HG03103 (cell line): Measurements from ENCODE around the gene STPG2.

Experiments used
- ATAC-seq: cut with Tn5 transposase; IDR thresholded peaks from one replicate; pipeline ENCODE4 v1.9.1; 2021; ENCODE audit warnings: low read depth; ENCODE audit not compliant: unreplicated experiment

Gene STPG2

DNA sequence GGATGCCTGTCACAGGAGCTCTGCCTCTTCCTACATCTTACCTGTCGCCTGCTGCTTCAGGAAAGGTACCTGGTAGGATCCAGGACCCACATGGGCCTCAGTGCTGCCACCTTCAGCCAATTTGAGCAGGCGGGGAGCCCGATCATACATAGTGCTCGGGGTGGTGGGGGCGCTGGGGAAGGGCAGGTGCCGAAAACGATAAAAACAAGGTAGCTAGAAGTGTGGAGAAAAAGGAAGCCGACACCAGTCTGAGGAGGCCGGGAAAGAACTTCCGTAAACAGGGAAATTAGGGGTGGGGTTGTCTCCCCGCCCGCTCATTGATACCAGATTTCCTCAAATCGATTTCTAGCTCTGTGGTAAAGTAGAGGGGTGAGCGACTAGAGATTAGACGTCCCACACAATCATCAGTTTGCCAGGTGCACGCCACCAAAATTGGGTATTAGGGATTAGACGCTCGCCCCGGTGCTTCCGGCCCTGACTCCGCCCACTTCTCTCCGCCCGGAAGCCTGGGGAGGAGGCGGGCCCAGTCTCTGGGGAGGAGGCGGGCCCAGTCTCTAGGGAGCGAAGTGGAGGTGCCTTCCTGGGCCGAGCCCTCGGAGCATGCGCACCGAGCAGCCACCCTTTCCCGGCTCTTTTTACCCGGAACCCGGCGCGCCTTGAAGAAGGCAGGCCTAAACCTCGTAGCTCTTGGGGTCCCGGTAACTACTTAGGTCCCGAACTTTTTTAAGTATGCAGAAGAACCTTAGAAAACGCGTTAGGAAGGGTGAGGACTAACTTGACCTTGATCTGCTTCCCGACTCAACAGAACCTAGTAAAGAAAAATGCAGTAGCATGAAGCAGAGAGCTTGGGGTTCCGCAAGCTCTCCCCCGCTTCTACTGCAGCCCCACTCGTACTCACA is at the start of gene STPG2:
Gene STPG2, minus strand, starts transcription at position 476 of the 899 bp plus-strand sequence.
- ATAC-seq: peak; percentile 98

DNA sequence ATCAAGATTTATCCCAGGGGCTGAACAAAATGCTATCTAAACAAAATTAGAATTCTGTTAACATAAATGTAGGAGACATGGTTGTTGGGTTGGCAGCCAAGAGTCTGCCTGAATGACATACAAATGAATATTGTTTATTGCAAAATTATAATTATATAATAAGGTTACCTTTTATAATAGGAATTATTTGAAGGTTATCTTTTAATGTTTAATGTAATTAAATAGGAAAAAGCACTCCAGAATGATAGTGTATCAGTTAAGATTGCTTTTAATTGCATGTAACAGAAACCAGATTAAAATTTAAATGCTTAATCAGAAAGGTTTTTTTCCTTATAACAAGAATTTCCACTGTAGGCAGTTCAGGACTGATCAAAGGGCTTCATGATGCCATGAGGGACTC is 42.0 kb upstream of the STPG2 start:
- no peak for ATAC-seq

DNA sequence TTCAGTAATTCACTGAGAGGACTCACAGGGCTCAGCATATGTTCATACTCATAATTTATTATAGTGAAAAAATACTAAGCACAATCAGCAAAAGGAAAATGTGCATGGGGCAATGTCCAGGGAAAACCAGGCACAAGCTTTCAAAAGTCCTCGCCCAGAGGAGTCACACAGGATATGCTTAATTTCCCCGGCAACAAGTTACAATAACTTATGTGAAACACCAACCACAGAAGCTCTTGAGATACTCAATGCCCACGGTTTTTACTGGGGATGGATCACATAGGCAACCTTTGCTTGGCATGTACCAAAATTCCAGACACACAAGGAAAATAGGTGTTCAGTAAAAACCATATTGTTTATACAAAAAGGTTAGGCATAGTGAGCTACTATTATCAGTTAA is 38.5 kb upstream of the STPG2 start:
- ATAC-seq: no peak

DNA sequence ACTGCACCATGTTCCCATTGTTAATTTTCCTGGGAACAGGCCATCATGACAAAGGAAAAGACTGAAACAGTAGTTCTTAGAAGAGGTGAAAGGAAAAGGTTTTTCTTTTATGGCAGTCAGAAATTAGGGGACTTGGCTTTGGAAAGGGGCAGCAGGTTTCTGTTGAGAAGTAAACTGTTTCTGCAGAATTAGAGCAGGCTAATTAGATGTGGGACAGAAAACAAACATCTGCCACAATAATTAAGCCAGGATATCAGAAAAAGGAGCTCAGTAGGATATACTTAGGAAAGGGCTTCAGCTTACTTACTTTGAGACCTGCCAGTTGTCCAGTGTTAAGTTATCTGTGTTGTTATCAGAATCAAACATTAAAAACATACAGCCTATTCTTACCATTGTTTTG is 36.7 kb upstream of the STPG2 start:
- no peak for ATAC-seq

DNA sequence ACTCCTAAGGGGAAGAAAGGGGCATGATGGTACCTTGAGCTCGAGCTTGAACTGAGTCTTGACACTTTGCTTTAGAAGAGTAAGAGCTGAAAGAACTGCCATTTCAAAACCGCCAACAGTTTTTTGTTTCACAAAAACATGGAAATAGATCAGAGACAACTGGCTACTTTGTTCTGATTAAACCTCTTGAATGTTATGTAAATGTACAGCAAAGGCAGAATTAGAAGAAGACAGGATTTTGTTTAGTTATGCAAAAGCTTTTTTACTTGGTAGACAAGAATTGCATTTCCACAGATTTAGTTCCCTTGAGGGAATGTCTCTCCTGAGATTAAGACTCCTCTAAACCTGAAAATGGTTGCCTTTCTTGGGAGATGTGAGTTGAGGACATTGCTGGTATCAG is 33.3 kb upstream of the STPG2 start:
- no peak for ATAC-seq

DNA sequence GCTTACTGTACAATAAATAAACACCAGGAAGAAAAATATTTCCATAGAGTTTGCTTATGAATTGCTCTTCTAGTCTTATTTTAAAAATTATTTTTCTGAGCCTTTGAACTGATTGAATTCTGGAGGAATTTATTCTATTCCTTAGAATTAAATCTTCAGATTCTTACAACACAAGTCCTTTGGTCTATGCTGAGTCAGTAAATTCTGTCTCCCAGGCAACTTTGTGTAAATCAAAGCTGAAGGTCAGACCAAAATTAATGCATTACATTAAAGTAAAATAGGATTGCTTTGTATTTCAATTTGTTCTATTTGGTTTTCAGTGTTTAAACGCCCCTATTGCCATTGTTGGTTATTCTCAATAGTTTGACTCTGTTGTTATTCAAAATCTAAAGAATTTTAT is 26.8 kb upstream of the STPG2 start:
- ATAC-seq: no peak

DNA sequence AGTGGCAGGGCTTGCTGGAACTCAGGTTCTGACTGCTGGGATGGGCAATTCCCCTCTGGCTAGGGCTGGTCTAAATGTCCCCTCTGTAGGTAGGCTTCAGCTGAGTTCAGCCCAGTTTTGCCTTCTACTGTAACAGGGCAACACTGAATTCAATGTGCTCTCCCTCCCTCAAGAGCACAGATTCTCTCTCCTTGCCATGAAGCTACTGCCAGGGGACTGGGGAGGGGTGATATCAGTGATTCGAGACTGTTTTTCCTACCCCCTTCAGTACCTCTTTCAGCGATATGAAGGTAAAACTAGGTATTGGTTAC is 23.4 kb upstream of the STPG2 start:
- no peak for ATAC-seq

DNA sequence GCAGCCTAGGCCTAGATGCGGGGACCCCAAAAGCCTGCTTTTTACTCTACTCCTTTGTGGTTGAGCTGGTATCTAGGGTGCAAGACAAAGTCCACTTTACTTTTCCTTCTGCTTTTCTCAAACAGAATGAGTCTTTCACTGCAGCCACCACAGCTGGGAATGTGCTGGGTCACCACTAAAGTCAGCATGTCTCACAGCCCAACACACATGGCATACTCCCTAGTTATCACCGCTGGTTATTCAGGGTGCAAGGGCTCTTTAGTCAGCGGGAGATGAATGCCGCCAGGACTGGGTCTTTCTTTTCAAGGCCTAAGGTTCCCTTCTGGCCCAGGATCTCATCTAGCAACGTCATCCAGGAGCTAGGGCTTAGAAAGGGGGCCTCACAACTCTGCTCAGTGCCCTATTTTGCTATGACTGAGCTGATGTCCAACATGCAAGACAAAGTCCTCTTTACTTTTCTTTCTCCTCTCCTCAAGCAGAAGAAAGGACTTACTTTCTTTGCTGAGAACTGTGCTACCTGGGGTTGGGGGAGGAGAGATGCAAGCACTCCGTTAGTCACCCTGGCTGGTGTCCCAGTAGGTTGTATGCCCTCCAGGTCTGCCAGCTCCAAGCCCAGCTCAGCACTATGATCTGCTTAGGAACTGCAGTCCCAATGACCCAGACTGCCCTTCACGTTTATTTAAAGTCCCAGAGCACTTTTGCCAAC is 22.9 kb upstream of the STPG2 start:
- no peak for ATAC-seq

DNA sequence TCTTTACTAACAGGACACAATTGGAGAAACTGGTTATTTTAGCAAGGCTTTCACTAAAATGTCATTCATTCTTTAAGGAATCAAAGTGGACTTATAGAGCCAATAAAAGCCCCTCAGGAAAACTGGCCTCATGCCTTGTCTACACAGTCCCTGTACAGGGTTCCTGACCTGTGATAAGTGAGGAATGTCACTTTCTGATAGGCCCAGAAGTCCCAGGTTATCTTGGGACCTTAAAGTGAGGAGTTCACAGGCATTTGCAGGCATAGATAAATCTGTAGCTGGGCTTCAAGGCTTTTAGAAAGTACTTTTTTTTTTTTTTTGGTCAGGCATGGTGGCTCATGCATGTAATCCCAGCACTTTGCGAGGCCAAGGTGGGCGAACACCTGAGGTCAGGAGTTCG is 19.4 kb upstream of the STPG2 start:
- no peak for ATAC-seq

DNA sequence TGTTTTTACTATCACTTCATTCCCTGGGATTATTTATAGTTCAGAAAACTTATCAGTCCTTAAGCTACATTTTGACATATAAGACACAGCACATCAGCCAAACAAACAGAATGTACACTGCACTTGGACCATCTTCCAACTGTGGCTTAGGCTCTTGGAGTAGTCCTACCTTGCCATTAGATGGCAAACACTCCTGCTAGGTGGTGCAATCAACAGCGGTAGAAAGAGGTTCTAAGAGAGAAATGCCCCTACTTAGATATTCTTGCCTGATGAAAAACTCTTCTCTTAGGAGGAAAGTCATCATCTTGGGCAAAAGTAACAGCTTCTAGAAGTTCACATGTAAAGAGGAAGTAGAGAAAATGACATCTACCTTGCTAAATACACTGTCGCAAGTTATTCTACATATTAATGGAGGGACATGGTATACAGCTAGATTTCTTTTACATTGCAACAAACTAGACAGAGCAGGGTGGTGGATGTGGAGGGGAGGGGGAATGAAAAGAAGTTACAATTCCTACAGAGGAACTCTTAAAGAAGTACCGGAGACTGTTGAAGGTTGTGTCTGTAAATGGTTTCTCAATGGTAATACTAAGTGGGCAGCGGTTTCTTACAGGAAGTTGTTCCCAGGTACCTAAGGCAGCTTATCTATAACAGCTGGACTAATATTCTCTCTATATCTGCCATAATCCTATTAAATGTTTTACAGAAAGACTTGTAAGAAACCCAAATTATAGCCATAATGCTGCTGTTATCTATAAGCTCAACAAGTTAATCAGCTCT is 8.1 kb upstream of the STPG2 start:
- ATAC-seq: no peak

DNA sequence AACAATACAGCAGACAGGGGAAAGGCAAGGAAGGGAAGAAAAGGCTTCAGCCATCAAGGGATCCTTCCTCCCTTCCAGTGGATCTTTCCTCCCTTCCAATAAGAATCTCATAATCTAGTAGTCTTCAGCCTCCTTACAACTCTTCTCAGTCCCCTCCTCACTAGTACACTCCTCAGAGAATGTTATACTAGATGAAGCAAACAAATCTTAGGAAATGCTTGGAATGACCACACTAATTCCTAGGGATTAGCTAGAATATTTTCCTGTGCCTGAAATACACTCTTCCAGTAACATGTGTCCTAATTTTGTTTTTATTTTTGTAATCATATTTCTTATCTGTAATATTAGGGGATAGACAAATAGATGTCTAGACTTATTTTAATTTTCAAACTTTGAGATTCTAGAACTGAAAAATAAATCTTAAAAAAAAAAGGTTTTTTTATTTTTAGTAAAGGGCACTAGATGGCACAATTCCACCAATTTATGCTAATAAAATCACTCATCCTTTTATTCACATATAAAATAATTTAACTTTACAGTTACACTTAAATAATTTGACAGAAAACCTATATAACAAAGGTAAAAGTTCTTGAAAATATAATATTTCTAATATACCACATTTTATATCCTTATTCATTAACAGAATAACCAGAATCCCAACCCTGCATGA is 7.0 kb upstream of the STPG2 start:
- ATAC-seq: no peak

DNA sequence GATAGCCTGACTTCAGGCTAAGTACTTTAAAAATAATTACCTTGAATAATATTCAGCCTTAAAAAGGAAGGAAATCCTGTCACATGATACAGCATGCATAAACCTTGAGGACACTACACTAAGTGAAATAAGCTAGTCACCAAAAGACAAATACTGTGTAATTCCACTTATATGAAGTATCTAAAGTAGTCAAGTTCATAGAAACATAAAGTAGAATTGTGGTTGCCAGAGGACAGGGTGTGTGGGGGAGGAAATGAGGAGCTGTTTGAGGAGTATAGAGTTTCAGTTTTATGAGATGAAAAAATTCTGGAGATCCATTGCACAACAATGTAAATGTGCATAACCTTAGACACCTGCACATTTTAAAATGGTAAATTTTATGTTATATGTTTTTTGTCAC is 5.6 kb upstream of the STPG2 start:
- ATAC-seq: no peak

DNA sequence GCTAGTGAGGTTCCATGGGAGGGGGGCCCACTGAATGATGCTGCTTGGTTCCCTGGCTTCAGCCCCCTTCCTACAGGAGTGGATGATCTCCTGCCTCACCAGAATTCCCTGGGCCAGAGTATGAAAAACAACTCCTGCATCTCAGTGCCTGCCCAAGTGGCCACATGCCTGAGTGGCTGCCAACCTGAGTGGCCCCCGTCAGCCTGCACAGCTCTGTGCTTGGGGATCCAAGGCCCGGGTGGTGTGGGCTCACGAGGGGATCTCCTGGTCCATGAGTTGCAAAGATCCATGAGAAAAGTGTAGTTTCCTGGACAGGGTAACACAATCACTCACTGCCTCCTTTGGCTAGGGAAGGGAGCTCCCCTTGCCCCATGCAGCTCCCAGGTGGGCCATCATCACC is 17.1 kb downstream of the STPG2 start:
- ATAC-seq: no peak

DNA sequence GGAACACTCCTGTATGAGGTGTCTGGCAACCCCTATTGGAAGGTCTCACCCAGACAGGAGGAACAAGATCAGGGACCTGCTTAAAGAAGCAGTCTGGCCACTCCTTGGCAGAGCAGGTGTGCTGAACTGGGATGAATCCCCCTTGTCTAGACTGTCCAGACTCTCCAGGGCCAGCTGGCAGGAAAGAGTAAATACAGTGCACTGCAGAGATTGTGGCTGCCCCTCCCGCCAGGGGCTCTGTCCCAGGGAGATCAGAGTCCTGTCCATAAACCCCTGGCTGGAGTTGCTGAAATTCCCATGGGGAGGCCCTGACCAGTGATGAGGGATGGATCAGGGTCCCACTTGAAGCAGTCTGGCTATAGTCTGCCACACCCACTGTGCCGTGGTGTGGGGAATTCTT is 17.7 kb downstream of the STPG2 start:
- no peak for ATAC-seq

DNA sequence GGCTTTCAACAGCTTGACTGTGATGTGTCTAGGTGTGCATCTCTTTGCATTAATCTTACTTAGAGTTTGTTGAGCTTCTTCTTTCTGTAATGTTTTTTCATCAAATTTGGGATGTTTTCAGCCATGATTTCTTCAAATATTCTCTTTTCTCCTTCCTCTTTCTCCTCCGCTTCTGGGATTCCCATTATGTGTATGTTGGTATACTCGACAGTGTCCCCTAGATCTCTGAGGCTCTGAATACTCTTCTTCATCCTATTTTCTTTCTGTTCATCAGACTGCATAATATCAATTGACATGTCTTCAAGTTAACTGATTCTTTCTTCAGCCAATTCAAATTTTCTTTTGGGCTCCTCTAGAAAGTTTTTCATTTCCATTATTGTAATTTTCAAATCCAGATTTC is 25.9 kb downstream of the STPG2 start:
- no peak for ATAC-seq

DNA sequence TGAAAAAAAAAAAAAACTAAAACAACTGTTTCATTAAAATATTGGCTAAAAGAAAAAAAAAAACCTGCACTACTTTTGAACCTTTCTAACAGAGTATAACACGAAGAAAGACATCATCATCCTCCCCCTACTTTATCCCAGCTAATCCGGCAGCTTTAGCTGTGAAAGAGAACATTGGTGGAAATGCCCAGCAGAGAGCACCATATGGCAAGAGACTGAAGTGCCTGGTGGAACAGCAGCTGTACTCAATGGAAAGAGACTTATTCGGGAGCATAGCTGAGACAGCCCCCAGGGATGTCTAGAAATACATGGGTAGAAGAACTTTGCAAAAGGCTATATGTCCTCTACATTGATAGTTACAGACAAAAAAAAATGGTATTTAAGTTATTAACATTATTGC is 30.3 kb downstream of the STPG2 start:
- ATAC-seq: no peak

DNA sequence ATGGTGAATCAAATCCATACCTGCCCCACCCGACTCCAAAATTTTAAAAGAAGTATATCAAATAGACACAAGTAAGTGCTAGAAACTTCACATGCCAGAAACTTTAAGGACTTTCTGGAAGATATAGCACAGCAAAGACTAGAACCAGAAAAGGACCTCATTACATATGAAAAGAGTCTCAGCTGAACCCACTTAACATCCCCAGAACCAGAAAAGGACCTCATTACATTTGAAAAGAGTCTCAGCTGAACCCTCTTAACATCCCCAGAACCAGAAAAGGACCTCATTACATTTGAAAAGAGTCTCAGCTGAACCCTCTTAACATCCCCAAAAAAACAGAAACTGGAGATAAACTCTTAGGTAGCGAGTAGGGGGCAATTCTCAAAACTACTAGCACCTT is 32.3 kb downstream of the STPG2 start:
- ATAC-seq: no peak

DNA sequence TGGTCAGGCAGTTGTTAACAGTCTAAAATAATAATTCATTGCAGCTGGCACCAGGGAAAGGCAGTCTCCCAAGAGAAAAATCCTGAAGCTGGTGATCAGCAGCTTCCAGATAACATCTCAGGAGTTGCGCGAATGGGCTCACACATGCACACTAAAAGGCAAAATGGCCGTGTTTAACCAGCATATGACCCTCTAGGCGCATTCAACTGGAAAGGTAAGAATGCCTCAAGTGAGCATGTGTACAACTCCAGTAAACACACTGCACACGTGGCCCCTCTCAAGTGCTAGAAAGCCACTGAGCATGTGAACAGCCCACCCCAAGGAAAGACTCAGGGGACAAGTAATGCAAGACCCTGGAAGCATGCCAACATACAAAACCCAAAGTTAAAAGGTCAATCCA is 33.1 kb downstream of the STPG2 start:
- no peak for ATAC-seq

DNA sequence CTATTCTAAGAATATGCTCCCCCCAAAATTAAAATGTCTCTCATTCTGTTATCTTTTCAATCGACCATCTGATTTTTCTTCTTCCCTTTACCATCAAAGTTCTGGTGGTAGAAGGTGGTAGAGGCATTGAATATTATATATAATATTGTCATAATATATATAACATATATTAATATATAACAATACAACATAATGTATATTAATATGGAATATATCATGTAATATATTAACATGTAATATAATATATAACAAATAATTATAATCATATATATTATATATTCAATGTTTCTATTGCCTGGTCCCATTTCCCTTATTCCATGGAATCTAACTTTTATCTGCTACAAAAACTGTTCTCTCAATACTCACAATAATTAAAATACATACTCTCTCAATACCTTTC is 40.6 kb downstream of the STPG2 start:
- ATAC-seq: no peak

DNA sequence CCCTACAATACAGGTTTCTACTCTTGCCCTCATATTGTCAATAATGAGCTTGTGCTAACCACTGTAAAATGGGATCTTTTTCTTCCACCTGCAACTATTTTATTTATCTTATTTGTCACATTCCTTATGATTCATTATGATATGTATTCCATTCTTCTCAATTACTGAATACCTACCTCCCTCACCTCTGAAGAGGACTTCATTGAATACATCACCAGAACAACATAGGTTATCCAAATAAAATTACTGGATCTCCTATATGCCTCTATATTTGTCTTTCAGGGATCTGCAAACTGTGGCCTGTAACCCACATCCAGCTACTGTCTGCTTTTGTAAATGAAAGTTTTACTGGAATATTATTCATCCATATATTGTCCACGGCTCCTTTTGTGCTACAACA is 41.3 kb downstream of the STPG2 start:
- ATAC-seq: no peak

DNA sequence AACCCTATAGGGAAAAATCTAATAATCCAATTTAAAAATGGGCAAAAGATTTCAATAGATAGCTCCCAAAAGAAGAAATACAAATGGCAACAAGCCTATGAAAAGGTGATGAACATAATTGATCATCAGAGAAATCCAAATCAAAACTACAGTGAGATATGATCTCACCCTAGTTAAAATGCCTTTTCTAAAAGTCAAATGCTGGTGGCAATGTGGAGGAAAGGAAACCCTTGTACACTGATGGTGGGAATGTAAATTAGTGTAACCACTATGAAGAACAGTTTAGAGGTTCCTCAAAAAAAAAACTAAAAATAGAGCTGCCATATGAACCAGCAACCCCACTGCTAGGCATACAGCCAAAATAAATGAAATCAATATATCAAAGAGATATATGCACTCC is 44.5 kb downstream of the STPG2 start:
- no peak for ATAC-seq
